Gastroesophageal sphincter (tissue), 4 donors: ENCODE results near the gene KLHL29. TPM values are rescaled to one million over a fixed set of nuclear protein-coding genes. Genes with fewer than 3 reads are reported as not detected.

Experiments used
- ATAC-seq: fragments of 150-250 bp; one replicate; pipeline ENCODE4 v1.9.1; 2016; ENCODE audit warnings: mild to moderate bottlenecking, moderate library complexity
- H3K27ac ChIP-seq, 4 donors: fragments of 200-600 bp; sonication (generic) in 3 of 4; 1 replicate in 3 of 4; 2 replicates in 1 of 4; pipeline ENCODE4 v1.5.1; 2016 to 2019
- H3K27me3 ChIP-seq: fragments of 200-600 bp; sonication (generic); one replicate; pipeline ENCODE4 v1.5.1; 2019
- H3K36me3 ChIP-seq, 2 donors: fragments of 200-600 bp; sonication (generic); one replicate each; pipeline ENCODE4 v1.5.1; 2019; ENCODE audit warnings: control low read depth in 1 of 2
- H3K4me1 ChIP-seq, 3 donors: fragments of 200-600 bp; sonication (generic); 1 replicate in 2 of 3; 2 replicates in 1 of 3; pipeline ENCODE4 v1.5.1; 2016 to 2019; ENCODE audit warnings: control low read depth in 2 of 3
- H3K4me3 ChIP-seq, 2 donors: fragments of 200-600 bp; sonication (generic); one replicate each; pipeline ENCODE4 v1.5.1; 2019; ENCODE audit warnings: mild to moderate bottlenecking in 1 of 2, moderate library complexity in 1 of 2
- H3K9me3 ChIP-seq, 3 donors: fragments of 200-600 bp; sonication (generic); one replicate each; pipeline ENCODE4 v1.5.1; 2017 to 2019; ENCODE audit warnings: control low read depth in 2 of 3
- EP300 ChIP-seq: sonication (generic); formaldehyde crosslinking; IDR thresholded peaks from one replicate; pipeline ENCODE4 v1.6.1; 2017; ENCODE audit warnings: antibody characterized with exemption, mild to moderate bottlenecking
- POLR2A ChIP-seq, 2 donors: fragments of 450-650 bp; IDR thresholded peaks; one replicate each; pipeline ENCODE4 v1.6.1; 2017; ENCODE audit warnings: antibody characterized with exemption in 2 of 2, mild to moderate bottlenecking in 2 of 2, moderate library complexity in 1 of 2
- POLR2AphosphoS5 ChIP-seq: sonication (generic); formaldehyde crosslinking; IDR thresholded peaks from one replicate; pipeline ENCODE4 v1.6.1; 2017; ENCODE audit warnings: antibody characterized with exemption
- WGBS, 2 donors: methylation state at CpG; one replicate each; pipeline ENCODE4 v1.1.5; 2018; ENCODE audit warnings: low coverage in 1 of 2; 5-methylcytosine and 5-hydroxymethylcytosine counted together
- total RNA-seq, 4 donors: library from RNA; depleted of rRNA; stranded (reverse); fragments of >200 nt; gene quantifications; one replicate each; pipeline ENCODE4 v1.1.0, GENCODE V29; 2016
- TF ChIP-seq, protein P1 (sequence below), 4 experiments: fragments of 200-600 bp in 2 of 4; fragments of 450-650 bp in 2 of 4; sonication (generic) in 1 of 4; IDR thresholded peaks; one replicate each; pipeline ENCODE4 v1.5.1; 2017 to 2019; ENCODE audit warnings: antibody characterized with exemption in 4 of 4, mild to moderate bottlenecking in 2 of 4, moderate library complexity in 2 of 4

Gene KLHL29
- total RNA-seq, 4 donors from 2014 or later: 15.2 to 31.5 (median 24.2) TPM

- Histone ChIP-seq H3K27me3 (no peaks in the 10 kb centered on the region), H3K4me1 (peaks cover 0 to 18% (median 0%) of the 10 kb centered on the region in 3 donors), H3K4me3 (no peak overlapping the region), H3K27ac (no peak overlapping the region), H3K9me3 (no peaks in the 10 kb centered on the region), H3K36me3 (no peaks in the 10 kb centered on the region)
- 84 to 85% methylated on average over 6 to 8 of the region's 28 CpGs for WGBS, 2 donors
- no peak for ATAC-seq
- TF ChIP-seq, protein P1, sequence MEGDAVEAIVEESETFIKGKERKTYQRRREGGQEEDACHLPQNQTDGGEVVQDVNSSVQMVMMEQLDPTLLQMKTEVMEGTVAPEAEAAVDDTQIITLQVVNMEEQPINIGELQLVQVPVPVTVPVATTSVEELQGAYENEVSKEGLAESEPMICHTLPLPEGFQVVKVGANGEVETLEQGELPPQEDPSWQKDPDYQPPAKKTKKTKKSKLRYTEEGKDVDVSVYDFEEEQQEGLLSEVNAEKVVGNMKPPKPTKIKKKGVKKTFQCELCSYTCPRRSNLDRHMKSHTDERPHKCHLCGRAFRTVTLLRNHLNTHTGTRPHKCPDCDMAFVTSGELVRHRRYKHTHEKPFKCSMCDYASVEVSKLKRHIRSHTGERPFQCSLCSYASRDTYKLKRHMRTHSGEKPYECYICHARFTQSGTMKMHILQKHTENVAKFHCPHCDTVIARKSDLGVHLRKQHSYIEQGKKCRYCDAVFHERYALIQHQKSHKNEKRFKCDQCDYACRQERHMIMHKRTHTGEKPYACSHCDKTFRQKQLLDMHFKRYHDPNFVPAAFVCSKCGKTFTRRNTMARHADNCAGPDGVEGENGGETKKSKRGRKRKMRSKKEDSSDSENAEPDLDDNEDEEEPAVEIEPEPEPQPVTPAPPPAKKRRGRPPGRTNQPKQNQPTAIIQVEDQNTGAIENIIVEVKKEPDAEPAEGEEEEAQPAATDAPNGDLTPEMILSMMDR (IDR thresholded peaks at IDR 0.05): no peak
- TF ChIP-seq POLR2AphosphoS5: no peak
- TF ChIP-seq POLR2A (IDR thresholded peaks at IDR 0.05): no peak
- no peak for TF ChIP-seq EP300
Measured at GRCh38 chr2:23628926-23629771, 244.2 kb downstream of the KLHL29 start.

DNA sequence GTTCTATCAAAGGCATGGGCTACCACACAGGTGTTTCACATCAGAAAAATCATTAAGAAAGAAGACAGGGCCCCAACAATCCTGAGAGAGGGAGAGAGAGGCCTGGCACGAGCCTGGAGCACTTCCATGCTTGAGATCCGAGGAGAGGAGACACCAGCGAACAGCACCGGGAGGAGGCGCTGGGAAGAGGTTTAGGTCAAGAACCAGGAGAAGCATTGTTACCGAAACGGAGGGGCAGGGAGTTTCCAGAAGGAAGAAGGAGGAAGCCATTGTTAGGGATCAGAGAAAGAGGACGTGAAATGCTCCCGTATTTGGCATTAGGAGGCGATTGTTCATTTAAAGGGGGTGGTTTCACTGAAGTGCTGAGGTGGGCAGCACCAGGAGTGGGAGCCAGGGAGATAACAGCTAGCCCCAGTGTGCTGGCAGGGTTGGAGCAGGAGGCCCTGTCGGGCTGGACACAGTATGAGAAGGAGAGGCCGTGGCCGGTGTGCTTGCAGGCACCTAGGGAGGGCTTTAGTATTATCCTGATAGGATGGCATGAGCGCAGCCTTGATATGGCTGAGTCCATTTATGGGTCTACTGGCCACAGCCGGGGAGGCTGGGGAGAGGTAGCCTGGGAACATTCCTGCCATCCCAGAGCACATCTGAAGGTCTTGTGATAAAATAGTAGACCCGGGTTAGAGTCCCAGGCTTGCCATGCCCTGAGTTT lies 244.9 kb downstream of the KLHL29 start:
- Histone ChIP-seq H3K4me3 (no peak overlapping the region), H3K4me1 (peaks cover 0 to 17% (median 0%) of the 10 kb centered on the region in 3 donors), H3K9me3 (no peaks in the 10 kb centered on the region), H3K27ac (no peak overlapping the region), H3K36me3 (no peaks in the 10 kb centered on the region), H3K27me3 (no peaks in the 10 kb centered on the region)
- TF ChIP-seq, protein P1 (IDR thresholded peaks at IDR 0.05): no peak
- TF ChIP-seq POLR2AphosphoS5: no peak
- TF ChIP-seq POLR2A (IDR thresholded peaks at IDR 0.05): no peak
- no peak for TF ChIP-seq EP300
- WGBS, 2 donors: 70 to 93% methylated on average over 9 to 12 of the region's 16 CpGs
- ATAC-seq: no peak

DNA sequence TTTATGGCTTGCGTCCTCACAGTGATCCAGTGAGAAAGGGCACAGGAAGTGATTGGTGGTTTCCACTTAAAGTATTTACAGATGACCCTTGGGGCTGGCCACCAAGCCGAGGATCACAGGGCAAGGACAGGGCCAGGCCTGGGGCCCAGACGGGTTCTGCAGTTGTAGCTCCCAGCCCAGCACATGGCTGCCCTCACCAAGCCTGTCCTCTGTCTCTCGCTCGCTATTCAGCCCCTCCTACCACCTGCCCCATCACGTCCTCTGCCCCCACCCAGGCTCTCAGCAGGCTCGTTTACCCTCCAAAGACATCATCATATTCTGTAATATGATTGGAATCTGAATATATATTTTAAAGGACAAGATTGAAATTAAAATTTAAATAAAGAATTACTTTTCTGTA lies 246.0 kb downstream of the KLHL29 start:
- no peak for ATAC-seq
- Histone ChIP-seq H3K27ac (no peak overlapping the region), H3K4me1 (peaks cover 0 to 17% (median 0%) of the 10 kb centered on the region in 3 donors), H3K36me3 (no peaks in the 10 kb centered on the region), H3K27me3 (no peaks in the 10 kb centered on the region), H3K9me3 (no peaks in the 10 kb centered on the region), H3K4me3 (no peak overlapping the region)
- WGBS, 2 donors: 82 to 93% methylated on average over 3 of the region's 7 CpGs
- TF ChIP-seq, protein P1 (IDR thresholded peaks at IDR 0.05): no peak
- TF ChIP-seq EP300: no peak
- no peak for TF ChIP-seq POLR2AphosphoS5
- TF ChIP-seq POLR2A (IDR thresholded peaks at IDR 0.05): no peak

GRCh38 chr2:23631389-23631788 lies 246.4 kb downstream of the KLHL29 start:
- WGBS, 2 donors: 79 to 100% methylated on average over 2 to 5 of the region's 11 CpGs
- Histone ChIP-seq H3K9me3 (no peaks in the 10 kb centered on the region), H3K4me3 (no peak overlapping the region), H3K4me1 (peaks cover 0 to 17% (median under 1%) of the 10 kb centered on the region in 3 donors), H3K36me3 (no peaks in the 10 kb centered on the region), H3K27ac (no peak overlapping the region), H3K27me3 (no peaks in the 10 kb centered on the region)
- TF ChIP-seq, protein P1 (IDR thresholded peaks at IDR 0.05): no peak
- TF ChIP-seq POLR2AphosphoS5 (no peak), POLR2A (IDR thresholded peaks at IDR 0.05) (no peak), EP300 (no peak)
- ATAC-seq: no peak
